GM13976 (cell line): ENCODE results near the gene RNF175.

Source experiments
- DNase-seq: peaks from one replicate; pipeline ENCODE4 v3.0.0; 2012; ENCODE audit warnings: low spot score
- CTCF ChIP-seq: IDR thresholded peaks from 2 replicates; pipeline ENCODE4 v1.5.1; 2012; ENCODE audit warnings: borderline replicate concordance, mild to moderate bottlenecking; ENCODE audit not compliant: insufficient read depth; ENCODE audit errors: extremely low read depth, missing control alignments, control extremely low read depth
- in situ Hi-C: fragments of 300-500 bp; cut with MboI; formaldehyde crosslinking; loops from one replicate; pipeline ENCODE4 v1.12.0; 2022; ENCODE audit warnings: low sequenced_read_pairs, mixed read lengths, inconsistent platforms; ENCODE audit not compliant: unreplicated experiment

Gene RNF175

GRCh38 chr4:153771046-153771445 lies 11.2 kb upstream of the RNF175 start:
- in situ Hi-C loops = no loop called here
- DNase-seq = no peak
- TF ChIP-seq CTCF = no peak

DNA sequence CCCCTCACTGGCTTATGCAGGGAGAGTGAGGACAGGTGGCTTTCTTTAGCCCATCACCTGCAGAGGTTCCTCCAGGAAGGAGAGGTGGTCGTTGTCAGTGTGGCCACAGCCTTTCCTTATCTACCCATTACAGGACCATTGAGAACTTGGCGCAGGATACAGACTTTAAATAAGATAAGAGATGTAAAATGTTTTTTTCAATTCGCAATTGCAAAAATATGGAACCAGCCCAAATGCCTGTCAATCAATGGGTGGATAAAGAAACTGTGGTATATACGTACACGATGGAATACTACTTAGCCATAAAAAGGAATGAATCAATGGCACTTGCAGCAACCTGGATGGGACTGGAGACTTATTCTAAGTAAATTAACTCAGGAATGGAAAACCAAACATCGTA lies 6.9 kb upstream of the RNF175 start:
- TF ChIP-seq CTCF = no peak
- no peak for DNase-seq
- in situ Hi-C loops = no loop called here

DNA sequence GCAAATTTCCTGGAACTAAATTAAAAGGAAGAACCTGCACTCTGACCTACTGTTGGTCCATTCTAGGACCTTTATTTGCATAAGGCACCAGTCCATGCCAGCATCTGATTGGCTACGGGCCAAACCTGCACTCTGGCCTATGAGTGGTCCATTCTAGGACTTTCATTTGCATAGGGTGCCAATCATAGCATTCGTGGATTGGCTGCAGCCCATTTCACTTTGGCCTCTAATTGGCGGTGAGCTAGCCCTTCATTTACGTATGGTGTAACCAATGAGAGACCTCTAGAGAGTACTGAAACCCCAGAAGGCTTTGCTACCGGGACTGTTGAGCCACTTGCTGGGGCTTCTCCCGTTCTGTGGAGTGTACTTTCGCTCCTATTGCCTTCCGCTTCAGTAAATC lies 6.1 kb upstream of the RNF175 start:
- in situ Hi-C loops = no loop called here
- DNase-seq = no peak
- no peak for TF ChIP-seq CTCF

GRCh38 chr4:153764601-153765368 lies 5.0 kb upstream of the RNF175 start:
- DNase-seq = no peak
- in situ Hi-C loops = no loop called here
- no peak for TF ChIP-seq CTCF

- no peak for TF ChIP-seq CTCF
- DNase-seq = no peak
- in situ Hi-C loops = no loop called here
Observed at GRCh38 chr4:153763404-153763803, 3.6 kb upstream of the RNF175 start.

- in situ Hi-C loops = no loop called here
- TF ChIP-seq CTCF = no peak
- no peak for DNase-seq
Observed at GRCh38 chr4:153758688-153759406, 977 bp downstream of the RNF175 start.
